NB4 (cell line): ENCODE results near the gene OXCT2.

Source experiments
- POLR2A ChIP-seq: IDR thresholded peaks from 2 replicates; pipeline ENCODE4 v1.6.1; 2011; ENCODE audit warnings: mild to moderate bottlenecking; ENCODE audit not compliant: insufficient read length; ENCODE audit errors: extremely low read depth
- TF ChIP-seq, protein P1 (sequence below): IDR thresholded peaks from one replicate; pipeline ENCODE4 v1.5.1; 2012; ENCODE audit warnings: low read depth, low read length
- TF ChIP-seq, protein P2 (sequence below): IDR thresholded peaks from 2 replicates; pipeline ENCODE4 v1.6.1; 2011; ENCODE audit warnings: low read depth, low read length

DNA sequence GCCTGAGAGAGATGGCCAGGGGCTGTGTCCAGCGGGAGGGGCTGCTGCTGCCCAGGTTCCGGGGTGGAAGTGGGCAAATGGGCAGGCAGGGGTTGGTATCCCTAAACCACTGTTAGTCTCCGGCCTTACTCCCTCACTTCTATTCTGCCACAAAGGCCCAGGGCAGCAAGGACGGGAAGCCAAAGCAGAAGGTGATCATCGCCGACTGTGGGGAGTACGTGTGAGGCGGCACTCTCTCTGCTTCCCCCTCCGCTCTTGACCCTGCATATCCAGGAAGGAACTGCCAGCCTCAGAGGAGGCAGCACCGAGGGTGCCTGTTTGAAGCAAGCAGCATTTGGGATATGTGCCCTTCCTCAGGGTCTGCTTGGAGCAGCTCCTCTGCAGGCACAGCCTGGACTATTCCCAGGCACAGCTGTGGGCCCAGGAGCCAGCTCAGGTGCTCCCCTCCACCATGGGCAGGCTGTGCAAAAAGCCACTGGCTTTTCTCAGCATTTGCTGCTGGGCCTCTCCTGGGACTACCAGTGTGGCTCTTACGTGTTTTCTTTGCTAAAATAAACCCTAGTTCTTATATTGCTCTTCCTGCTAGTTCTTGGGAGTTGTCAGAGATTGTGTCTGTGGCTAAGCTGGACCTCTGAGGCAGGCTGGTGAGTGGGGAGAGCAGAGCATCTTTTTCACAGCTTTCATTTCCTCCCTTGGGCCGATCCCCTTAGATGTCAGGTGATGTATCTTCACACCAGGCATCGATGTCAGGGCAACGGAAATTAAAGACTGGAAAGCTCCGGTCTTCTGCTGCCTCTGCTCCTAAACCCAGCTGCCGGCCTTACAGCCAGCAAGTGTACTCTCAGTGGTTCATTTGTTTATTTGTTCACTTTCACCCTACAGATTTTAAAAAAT lies 17.8 kb downstream of the OXCT2 start:
- TF ChIP-seq, protein P1, sequence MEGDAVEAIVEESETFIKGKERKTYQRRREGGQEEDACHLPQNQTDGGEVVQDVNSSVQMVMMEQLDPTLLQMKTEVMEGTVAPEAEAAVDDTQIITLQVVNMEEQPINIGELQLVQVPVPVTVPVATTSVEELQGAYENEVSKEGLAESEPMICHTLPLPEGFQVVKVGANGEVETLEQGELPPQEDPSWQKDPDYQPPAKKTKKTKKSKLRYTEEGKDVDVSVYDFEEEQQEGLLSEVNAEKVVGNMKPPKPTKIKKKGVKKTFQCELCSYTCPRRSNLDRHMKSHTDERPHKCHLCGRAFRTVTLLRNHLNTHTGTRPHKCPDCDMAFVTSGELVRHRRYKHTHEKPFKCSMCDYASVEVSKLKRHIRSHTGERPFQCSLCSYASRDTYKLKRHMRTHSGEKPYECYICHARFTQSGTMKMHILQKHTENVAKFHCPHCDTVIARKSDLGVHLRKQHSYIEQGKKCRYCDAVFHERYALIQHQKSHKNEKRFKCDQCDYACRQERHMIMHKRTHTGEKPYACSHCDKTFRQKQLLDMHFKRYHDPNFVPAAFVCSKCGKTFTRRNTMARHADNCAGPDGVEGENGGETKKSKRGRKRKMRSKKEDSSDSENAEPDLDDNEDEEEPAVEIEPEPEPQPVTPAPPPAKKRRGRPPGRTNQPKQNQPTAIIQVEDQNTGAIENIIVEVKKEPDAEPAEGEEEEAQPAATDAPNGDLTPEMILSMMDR: no peak
- TF ChIP-seq, protein P2, sequence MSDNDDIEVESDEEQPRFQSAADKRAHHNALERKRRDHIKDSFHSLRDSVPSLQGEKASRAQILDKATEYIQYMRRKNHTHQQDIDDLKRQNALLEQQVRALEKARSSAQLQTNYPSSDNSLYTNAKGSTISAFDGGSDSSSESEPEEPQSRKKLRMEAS: no peak
- TF ChIP-seq POLR2A: no peak
